NCI-H187 treated with DMSO at 0.1 percent for 48 hours (cell line): ENCODE data around the gene ISOC2.

ENCODE experiments used
- DNase-seq: peaks from one replicate; lab custom pipeline; 2025; lab: John Stamatoyannopoulos, UW

Gene ISOC2

DNA sequence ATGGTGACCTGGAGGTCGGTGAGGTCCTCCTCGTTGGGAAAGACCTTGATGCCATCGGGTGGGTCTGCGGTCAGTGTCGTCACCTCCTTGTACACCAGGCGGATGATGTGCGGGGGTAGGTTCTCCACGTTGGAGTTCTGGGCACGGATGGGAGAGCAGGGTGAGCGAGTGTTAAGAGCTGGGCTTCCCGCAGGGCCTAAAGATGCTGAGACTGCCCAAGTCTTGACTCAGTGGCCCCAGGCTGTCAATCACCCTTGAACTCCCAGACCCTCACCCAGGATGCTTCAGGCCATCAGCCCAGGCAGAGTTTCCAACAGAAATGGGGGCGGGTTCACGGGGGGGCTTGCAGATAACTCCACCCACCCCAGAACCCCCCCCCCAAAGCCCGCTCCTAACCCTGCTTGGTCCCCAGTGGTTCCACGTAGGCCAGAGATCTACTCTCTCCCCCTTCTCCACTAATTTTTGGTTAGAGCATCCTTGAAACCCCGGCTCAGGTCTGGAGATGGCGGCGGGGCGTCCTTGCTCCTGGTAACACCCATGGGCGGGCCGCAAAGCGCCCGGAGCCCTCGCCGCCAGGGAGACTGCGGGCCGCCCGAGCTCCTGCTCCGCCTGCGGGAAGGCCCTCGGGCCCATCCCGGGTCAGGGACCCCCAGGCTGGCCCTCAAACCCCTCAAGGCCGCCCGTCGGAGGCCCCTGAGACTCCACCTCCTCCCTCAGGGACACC, 54.5 kb downstream of the ISOC2 start:
- DNase-seq, result no peak

DNA sequence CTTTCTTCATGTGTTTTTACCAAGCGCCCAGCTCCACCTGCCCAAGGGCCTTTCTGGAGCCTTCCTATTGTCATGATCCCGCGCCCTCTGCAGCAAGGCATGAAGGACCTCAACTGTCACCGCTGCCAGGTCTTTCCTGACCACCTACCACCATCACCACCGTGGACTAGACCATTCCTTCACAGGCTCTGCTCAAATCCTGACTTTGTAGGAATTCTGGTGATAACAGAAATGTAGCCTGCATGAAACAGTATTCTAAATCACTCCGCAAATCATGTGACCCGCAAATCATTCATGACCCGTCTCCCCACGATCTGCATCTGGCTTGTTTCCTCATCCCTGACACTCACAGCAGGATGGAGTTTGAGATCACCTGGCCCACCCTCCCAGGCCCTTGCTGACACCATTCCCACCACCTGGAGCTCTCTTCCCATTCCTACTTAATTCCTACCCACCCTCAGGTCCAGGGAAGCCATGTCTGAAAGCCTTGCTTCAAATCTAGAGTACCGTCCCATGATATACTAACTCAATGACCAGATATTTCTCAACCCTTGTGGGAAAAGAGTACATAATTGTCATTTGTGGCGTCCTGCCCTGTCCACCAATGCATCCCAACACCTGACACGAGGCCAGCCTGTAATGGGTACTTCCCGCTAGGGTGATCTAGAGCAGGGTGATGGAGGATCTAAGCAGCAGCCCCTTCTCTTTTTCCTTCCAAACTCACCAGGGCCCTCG, 55.2 kb downstream of the ISOC2 start:
- DNase-seq, result no peak

- DNase-seq, result no peak
Observed at GRCh38 chr19:55405638-55406037, 55.8 kb downstream of the ISOC2 start.
